Measurements from ENCODE around the gene VAT1L. TPM values are rescaled to one million over a fixed set of nuclear protein-coding genes. Genes with fewer than 3 reads are reported as not detected.
A peak's percentile ranks its signal among the peaks of the same experiment; 100 is the strongest.

The VAT1L gene
- 3.1 and 5.2 TPM in 2 replicates for total RNA-seq
- 5.9 and 7.2 TPM in 2 replicates for polyA plus RNA-seq

GRCh38 chr16:77788181-77789084 is at the start of gene VAT1L:
Gene VAT1L (plus strand): TSS chr16:77788564. CDS start chr16:77788683, 119 bp downstream.
- no peaks in the 10 kb centered on the region for H3K36me3 ChIP-seq (replicated peaks; ENCODE audit: insufficient read depth, low read depth)
- H3K27me3 ChIP-seq: peaks cover 63% of the 10 kb centered on the region
- no peaks in the 10 kb centered on the region for H3K9me3 ChIP-seq (ENCODE audit: low read depth)
- no peaks in the 10 kb centered on the region for H3K79me2 ChIP-seq
- TF ChIP-seq CTCF (IDR thresholded peaks at IDR 0.05; ENCODE audit: poor library complexity) (no peak), EZH2 (IDR thresholded peaks at IDR 0.05; ENCODE audit: borderline replicate concordance) (peak; percentile 93), EZH2phosphoT487 (IDR thresholded peaks at IDR 0.05; ENCODE audit: low read depth, severe bottlenecking, unreplicated experiment) (peak; percentile 16)
- H4K20me1 ChIP-seq (ENCODE audit: insufficient read depth, poor library complexity, severe bottlenecking): no peaks in the 10 kb centered on the region
- peak within 1 kb of the TSS; percentile 99 for H3K4me2 ChIP-seq
- 2% methylated on average over 70 of the region's 78 CpGs for WGBS (ENCODE audit: low lambda C conversion rate, missing lambda C conversion rate)
- DNase-seq (ENCODE audit: low spot score): peak; percentile 49
- no peaks in the 10 kb centered on the region for H3K9me2 ChIP-seq (replicated peaks; ENCODE audit: insufficient read depth)
- peak within 1 kb of the TSS; percentile 88 for H3K4me3 ChIP-seq
- H2AFZ ChIP-seq: peak within 1 kb of the TSS; percentile 77
- peaks cover 12% of the 10 kb centered on the region for H3K4me1 ChIP-seq (ENCODE audit: insufficient read depth)
- H3K27ac ChIP-seq: no peak within 1 kb of the TSS

- no peak overlapping the region for H3K4me3 ChIP-seq
- WGBS (ENCODE audit: low lambda C conversion rate, missing lambda C conversion rate): 88% methylated on average over 10 of the region's 10 CpGs
- TF ChIP-seq EZH2 (IDR thresholded peaks at IDR 0.05; ENCODE audit: borderline replicate concordance) (no peak), EZH2phosphoT487 (IDR thresholded peaks at IDR 0.05; ENCODE audit: low read depth, severe bottlenecking, unreplicated experiment) (no peak), CTCF (IDR thresholded peaks at IDR 0.05; ENCODE audit: poor library complexity) (no peak)
- H2AFZ ChIP-seq: no peak overlapping the region
- no peaks in the 10 kb centered on the region for H4K20me1 ChIP-seq (ENCODE audit: insufficient read depth, poor library complexity, severe bottlenecking)
- no peaks in the 10 kb centered on the region for H3K4me1 ChIP-seq (ENCODE audit: insufficient read depth)
- no peak overlapping the region for H3K27ac ChIP-seq
- no peaks in the 10 kb centered on the region for H3K9me3 ChIP-seq (ENCODE audit: low read depth)
- no peaks in the 10 kb centered on the region for H3K9me2 ChIP-seq (replicated peaks; ENCODE audit: insufficient read depth)
- H3K27me3 ChIP-seq: no peaks in the 10 kb centered on the region
- DNase-seq (ENCODE audit: low spot score): no peak
- no peaks in the 10 kb centered on the region for H3K79me2 ChIP-seq
- H3K4me2 ChIP-seq: no peak overlapping the region
- H3K36me3 ChIP-seq (replicated peaks; ENCODE audit: insufficient read depth, low read depth): no peaks in the 10 kb centered on the region
Measured at GRCh38 chr16:77738706-77739558, 49.4 kb upstream of the VAT1L start.

- no peaks in the 10 kb centered on the region for H3K27me3 ChIP-seq
- H3K27ac ChIP-seq: no peak overlapping the region
- H3K9me3 ChIP-seq (ENCODE audit: low read depth): no peaks in the 10 kb centered on the region
- no peaks in the 10 kb centered on the region for H3K36me3 ChIP-seq (replicated peaks; ENCODE audit: insufficient read depth, low read depth)
- no peaks in the 10 kb centered on the region for H3K9me2 ChIP-seq (replicated peaks; ENCODE audit: insufficient read depth)
- H3K4me1 ChIP-seq (ENCODE audit: insufficient read depth): no peaks in the 10 kb centered on the region
- no peak overlapping the region for H3K4me3 ChIP-seq
- H3K4me2 ChIP-seq: no peak overlapping the region
- no peak overlapping the region for H2AFZ ChIP-seq
- WGBS (ENCODE audit: low lambda C conversion rate, missing lambda C conversion rate): 53% methylated on average over 1 of the region's 1 CpG
- DNase-seq (ENCODE audit: low spot score): no peak
- TF ChIP-seq EZH2 (IDR thresholded peaks at IDR 0.05; ENCODE audit: borderline replicate concordance): no peak
- no peak for TF ChIP-seq CTCF (IDR thresholded peaks at IDR 0.05; ENCODE audit: poor library complexity)
- TF ChIP-seq EZH2phosphoT487 (IDR thresholded peaks at IDR 0.05; ENCODE audit: low read depth, severe bottlenecking, unreplicated experiment): no peak
- no peaks in the 10 kb centered on the region for H3K79me2 ChIP-seq
- no peaks in the 10 kb centered on the region for H4K20me1 ChIP-seq (ENCODE audit: insufficient read depth, poor library complexity, severe bottlenecking)
Measured at GRCh38 chr16:77739559-77739892, 48.8 kb upstream of the VAT1L start.
